ENCODE results near the gene FAM3C.

DNA sequence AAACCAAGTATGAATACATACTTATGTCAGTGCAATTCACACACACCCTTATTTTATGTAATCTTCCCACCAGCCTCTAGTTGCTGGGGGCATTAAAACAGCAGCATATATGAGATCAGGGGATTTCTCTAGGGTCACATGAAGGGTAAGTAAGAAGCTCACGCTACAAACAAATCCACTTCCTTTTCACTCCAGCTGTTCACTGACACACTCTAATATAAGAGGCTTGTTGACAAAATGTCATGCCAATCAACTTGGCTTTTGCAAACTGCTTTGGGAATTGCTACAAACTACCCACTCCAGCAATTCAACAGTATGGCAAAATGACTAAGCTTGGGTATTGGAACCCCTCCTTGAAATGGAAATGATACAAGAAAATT, 10.3 kb downstream of the FAM3C start:
- TF ChIP-seq, protein P1, sequence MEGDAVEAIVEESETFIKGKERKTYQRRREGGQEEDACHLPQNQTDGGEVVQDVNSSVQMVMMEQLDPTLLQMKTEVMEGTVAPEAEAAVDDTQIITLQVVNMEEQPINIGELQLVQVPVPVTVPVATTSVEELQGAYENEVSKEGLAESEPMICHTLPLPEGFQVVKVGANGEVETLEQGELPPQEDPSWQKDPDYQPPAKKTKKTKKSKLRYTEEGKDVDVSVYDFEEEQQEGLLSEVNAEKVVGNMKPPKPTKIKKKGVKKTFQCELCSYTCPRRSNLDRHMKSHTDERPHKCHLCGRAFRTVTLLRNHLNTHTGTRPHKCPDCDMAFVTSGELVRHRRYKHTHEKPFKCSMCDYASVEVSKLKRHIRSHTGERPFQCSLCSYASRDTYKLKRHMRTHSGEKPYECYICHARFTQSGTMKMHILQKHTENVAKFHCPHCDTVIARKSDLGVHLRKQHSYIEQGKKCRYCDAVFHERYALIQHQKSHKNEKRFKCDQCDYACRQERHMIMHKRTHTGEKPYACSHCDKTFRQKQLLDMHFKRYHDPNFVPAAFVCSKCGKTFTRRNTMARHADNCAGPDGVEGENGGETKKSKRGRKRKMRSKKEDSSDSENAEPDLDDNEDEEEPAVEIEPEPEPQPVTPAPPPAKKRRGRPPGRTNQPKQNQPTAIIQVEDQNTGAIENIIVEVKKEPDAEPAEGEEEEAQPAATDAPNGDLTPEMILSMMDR (IDR thresholded peaks at IDR 0.05), result no peak
- TF ChIP-seq POLR2A (IDR thresholded peaks at IDR 0.05), result no peak

All from lower leg skin (tissue), 3 donors.